NCI-H2029 treated with DMSO at 0.1 percent for 48 hours (cell line): Measurements from ENCODE around the gene G6PD.
A peak's percentile ranks its signal among the peaks of the same experiment; 100 is the strongest.
"Not testable (repeated sequence)": the region's sequence is repeated elsewhere in the genome, so short reads cannot be mapped to it uniquely, and the experiment has no call there.

Experiments
- DNase-seq: peaks from one replicate; lab custom pipeline; 2025; lab: John Stamatoyannopoulos, UW

The G6PD gene

GRCh38 chrX:154515090-154515965, 31.3 kb downstream of the G6PD start:
- DNase-seq: peak; percentile 55

GRCh38 chrX:154513716-154514115, 32.9 kb downstream of the G6PD start:
- DNase-seq: no peak

GRCh38 chrX:154512879-154513553, 33.6 kb downstream of the G6PD start:
- no peak for DNase-seq

GRCh38 chrX:154511761-154512160, 34.9 kb downstream of the G6PD start:
- no peak for DNase-seq

- DNase-seq: no peak
These were observed 37.2 kb downstream of the G6PD start for GRCh38 chrX:154509455-154509854.

- no peak for DNase-seq
These were observed 38.3 kb downstream of the G6PD start for GRCh38 chrX:154508384-154508745.

GRCh38 chrX:154507673-154508383, 38.8 kb downstream of the G6PD start:
- no peak for DNase-seq

GRCh38 chrX:154506483-154507332, 39.9 kb downstream of the G6PD start:
- no peak for DNase-seq

- DNase-seq: no peak
These were observed 40.9 kb downstream of the G6PD start for GRCh38 chrX:154505734-154506133.

GRCh38 chrX:154502989-154503388, 43.7 kb downstream of the G6PD start:
- no peak for DNase-seq

- DNase-seq: no peak
These were observed 44.5 kb downstream of the G6PD start for GRCh38 chrX:154502098-154502497.

GRCh38 chrX:154501423-154501822, 45.2 kb downstream of the G6PD start:
- DNase-seq: not testable (repeated sequence)

GRCh38 chrX:154496591-154497137, 50.0 kb downstream of the G6PD start:
- not testable (repeated sequence) for DNase-seq

GRCh38 chrX:154495472-154495922, 51.1 kb downstream of the G6PD start:
- no peak for DNase-seq

GRCh38 chrX:154494715-154495114, 51.9 kb downstream of the G6PD start:
- DNase-seq: no peak

- peak; percentile 51 for DNase-seq
These were observed 56.1 kb downstream of the G6PD start, which contains the start of gene SLC10A3 for GRCh38 chrX:154490414-154491083. SLC10A3 (minus strand) TSS chrX:154490629; CDS start chrX:154488940, 1,689 bp downstream.

- no peak for DNase-seq
These were observed 56.6 kb downstream of the G6PD start for GRCh38 chrX:154490021-154490413.

- DNase-seq: no peak
These were observed 57.5 kb downstream of the G6PD start for GRCh38 chrX:154489182-154489581.

GRCh38 chrX:154488336-154489075, 58.1 kb downstream of the G6PD start:
- DNase-seq: no peak
